IMR-90 (cell line): ENCODE measurements around the gene PCP4. TPM values are rescaled to one million over a fixed set of nuclear protein-coding genes. Genes with fewer than 3 reads are reported as not detected.

Source experiments
- ATAC-seq: fragments of 200-7000 bp; cut with Tn5 transposase; 2 replicates; pipeline ENCODE4 v1.9.1; 2020; ENCODE audit warnings: low read depth, mild to moderate bottlenecking, moderate library complexity
- BruUV-seq: library from RNA; stranded (reverse); fragments of 400-500 nt; replicated peaks from 2 replicates; lab custom pipeline; 2021; lab: Mats Ljungman, UMichigan
- CTCF ChIA-PET: fragments of 300-600 bp; formaldehyde crosslinking; extraction: SDS; loops from one replicate; lab custom pipeline; 2021; ENCODE audit warnings: antibody characterized with exemption; lab: Yijun Ruan, JAX
- POLR2A ChIA-PET: fragments of 300-600 bp; sonication (Branson Sonifier 250); formaldehyde crosslinking; loops from one replicate; lab custom pipeline; 2022; ENCODE audit warnings: antibody characterized with exemption; ENCODE audit not compliant: unreplicated experiment; lab: Charles Lee
- DNase-seq: peaks from one replicate; pipeline ENCODE4 v3.0.0; 2013
- H2AFZ ChIP-seq: replicated peaks from 2 replicates; pipeline ENCODE3; 2013; ENCODE audit warnings: low read length, mild to moderate bottlenecking; ENCODE audit not compliant: poor library complexity
- H2AK5ac ChIP-seq: 2 replicates; pipeline ENCODE4 v1.6.1; 2013; ENCODE audit warnings: low read depth, low read length, inconsistent platforms
- H2AK9ac ChIP-seq: replicated peaks from 2 replicates; pipeline ENCODE3; 2013; ENCODE audit warnings: mild to moderate bottlenecking, low read depth, low read length, moderate library complexity; ENCODE audit not compliant: poor library complexity
- H2BK120ac ChIP-seq: 2 replicates; pipeline ENCODE4 v1.6.1; 2013; ENCODE audit warnings: low read depth, low read length, inconsistent platforms
- H2BK15ac ChIP-seq: 3 replicates; pipeline ENCODE4 v1.6.1; 2013; ENCODE audit warnings: low read depth, low read length, inconsistent platforms
- H2BK20ac ChIP-seq: 2 replicates; pipeline ENCODE4 v1.6.1; 2013; ENCODE audit warnings: low read depth, mild to moderate bottlenecking, inconsistent platforms, low read length, moderate library complexity
- H2BK5ac ChIP-seq: 2 replicates; pipeline ENCODE4 v1.6.1; 2013; ENCODE audit warnings: mild to moderate bottlenecking, low read depth, low read length, inconsistent platforms; ENCODE audit not compliant: poor library complexity, severe bottlenecking
- H3K14ac ChIP-seq: replicated peaks from 2 replicates; pipeline ENCODE4 v1.6.1; 2013; ENCODE audit warnings: low read depth, low read length, inconsistent platforms
- H3K18ac ChIP-seq: 2 replicates; pipeline ENCODE4 v1.6.1; 2013; ENCODE audit warnings: low read depth, low read length, control low read depth
- H3K23ac ChIP-seq: 2 replicates; pipeline ENCODE4 v1.6.1; 2013; ENCODE audit warnings: low read depth, low read length, inconsistent platforms
- H3K27ac ChIP-seq: 2 replicates; pipeline ENCODE4 v1.5.1; 2013; ENCODE audit warnings: mild to moderate bottlenecking, control low read depth, low read length; ENCODE audit not compliant: insufficient read depth
- H3K27me3 ChIP-seq: 2 replicates; pipeline ENCODE4 v1.6.1; 2013; ENCODE audit warnings: low read length; ENCODE audit not compliant: control insufficient read depth, insufficient read depth
- H3K36me3 ChIP-seq: 2 replicates; pipeline ENCODE4 v1.6.1; 2013; ENCODE audit warnings: low read length, mixed read lengths; ENCODE audit not compliant: control insufficient read depth, insufficient read depth
- H3K4ac ChIP-seq: 2 replicates; pipeline ENCODE4 v1.6.1; 2013; ENCODE audit warnings: low read depth, low read length, inconsistent platforms
- H3K4me1 ChIP-seq: 2 replicates; pipeline ENCODE4 v1.6.1; 2013; ENCODE audit warnings: low read length, mixed read lengths; ENCODE audit not compliant: control insufficient read depth, insufficient read depth
- H3K4me2 ChIP-seq: 2 replicates; pipeline ENCODE4 v1.6.1; 2013; ENCODE audit warnings: low read depth, mild to moderate bottlenecking, control low read depth, low read length, moderate library complexity
- H3K4me3 ChIP-seq: 2 replicates; pipeline ENCODE4 v1.5.1; 2013; ENCODE audit warnings: low read depth, mild to moderate bottlenecking, control low read depth, low read length, moderate library complexity; ENCODE audit not compliant: insufficient read depth
- H3K56ac ChIP-seq: 2 replicates; pipeline ENCODE4 v1.6.1; 2013; ENCODE audit warnings: low read length, inconsistent platforms; ENCODE audit not compliant: insufficient read depth; ENCODE audit errors: extremely low read depth
- H3K79me1 ChIP-seq, 2 experiments: 2 replicates each; pipeline ENCODE4 v1.6.1; 2013; ENCODE audit warnings: low read length in 2 of 2, inconsistent platforms in 1 of 2, low read depth in 1 of 2
- H3K9ac ChIP-seq: 2 replicates; pipeline ENCODE4 v1.6.1; 2013; ENCODE audit warnings: low read depth, low read length, control low read depth
- H3K9me1 ChIP-seq: 2 replicates; pipeline ENCODE4 v1.6.1; 2013; ENCODE audit warnings: low read length, inconsistent platforms; ENCODE audit not compliant: insufficient read depth
- H3K9me3 ChIP-seq: 2 replicates; pipeline ENCODE4 v1.6.1; 2013; ENCODE audit warnings: low read length; ENCODE audit not compliant: control insufficient read depth, insufficient read depth
- H4K20me1 ChIP-seq: 2 replicates; pipeline ENCODE4 v1.6.1; 2013; ENCODE audit warnings: low read length, inconsistent platforms; ENCODE audit not compliant: insufficient read depth
- H4K5ac ChIP-seq: 2 replicates; pipeline ENCODE4 v1.6.1; 2013; ENCODE audit warnings: mild to moderate bottlenecking, low read depth, low read length, control low read depth
- H4K8ac ChIP-seq, 2 experiments: 2 replicates each; pipeline ENCODE4 v1.6.1; 2013; ENCODE audit warnings: low read depth in 2 of 2, low read length in 2 of 2, control low read depth in 1 of 2, inconsistent platforms in 1 of 2
- H4K91ac ChIP-seq: 2 replicates; pipeline ENCODE4 v1.6.1; 2013; ENCODE audit warnings: low read depth, low read length, inconsistent platforms; ENCODE audit not compliant: insufficient read depth
- BHLHE40 ChIP-seq: fragments of 150-350 bp; IDR thresholded peaks from 2 replicates; pipeline ENCODE4 v1.6.1; 2016; ENCODE audit warnings: mild to moderate bottlenecking, low read depth, low read length
- CEBPB ChIP-seq: IDR thresholded peaks from 2 replicates; pipeline ENCODE4 v1.6.1; 2012; ENCODE audit warnings: low read depth, low read length, improper control_type of control experiment
- CHD1 ChIP-seq: IDR thresholded peaks from 2 replicates; pipeline ENCODE4 v1.6.1; 2012; ENCODE audit warnings: low read depth, low read length, improper control_type of control experiment
- FOS ChIP-seq: fragments of 150-350 bp; IDR thresholded peaks from 2 replicates; pipeline ENCODE4 v1.6.1; 2016; ENCODE audit warnings: low read depth, low read length
- MAFK ChIP-seq: IDR thresholded peaks from 2 replicates; pipeline ENCODE4 v1.6.1; 2012; ENCODE audit warnings: low read depth, low read length, improper control_type of control experiment
- MAZ ChIP-seq: IDR thresholded peaks from 2 replicates; pipeline ENCODE4 v1.6.1; 2012; ENCODE audit warnings: low read depth, mild to moderate bottlenecking, low read length, improper control_type of control experiment, moderate library complexity, borderline replicate concordance
- MXI1 ChIP-seq: IDR thresholded peaks from 2 replicates; pipeline ENCODE4 v1.6.1; 2012; ENCODE audit warnings: low read depth, mild to moderate bottlenecking, low read length, moderate library complexity, borderline replicate concordance
- NFE2L2 ChIP-seq: fragments of 150-350 bp; IDR thresholded peaks from 2 replicates; pipeline ENCODE4 v1.6.1; 2016; ENCODE audit warnings: low read depth, mild to moderate bottlenecking, low read length
- POLR2A ChIP-seq: IDR thresholded peaks from 2 replicates; pipeline ENCODE4 v1.6.1; 2012; ENCODE audit warnings: mild to moderate bottlenecking, low read depth, low read length
- RAD21 ChIP-seq: IDR thresholded peaks from 2 replicates; pipeline ENCODE4 v1.6.1; 2012; ENCODE audit warnings: low read length, improper control_type of control experiment
- RCOR1 ChIP-seq: IDR thresholded peaks from 2 replicates; pipeline ENCODE4 v1.6.1; 2012; ENCODE audit warnings: mild to moderate bottlenecking, low read length, improper control_type of control experiment; ENCODE audit not compliant: insufficient replicate concordance
- RFX5 ChIP-seq: IDR thresholded peaks from 2 replicates; pipeline ENCODE4 v1.8.0; 2012; ENCODE audit warnings: low read depth, mild to moderate bottlenecking, low read length, moderate library complexity
- SMC3 ChIP-seq: fragments of 150-350 bp; IDR thresholded peaks from 2 replicates; pipeline ENCODE4 v1.6.1; 2016; ENCODE audit warnings: low read depth, mild to moderate bottlenecking, antibody characterized with exemption, low read length, moderate library complexity
- USF2 ChIP-seq: fragments of 150-350 bp; IDR thresholded peaks from 2 replicates; pipeline ENCODE4 v1.6.1; 2017; ENCODE audit warnings: mild to moderate bottlenecking, antibody characterized with exemption, low read length, low read depth
- WGBS, 2 experiments: methylation state at CpG; one replicate each; pipeline versions ENCODE4 v1.1.5 to v1.1.7; 2013; ENCODE audit warnings: missing lambda C conversion rate in 2 of 2; ENCODE audit not compliant: insufficient read length in 1 of 2; ENCODE audit errors: extremely low coverage in 2 of 2; 5-methylcytosine and 5-hydroxymethylcytosine counted together
- dilution Hi-C: fragments of 300-500 bp; cut with HindIII; formaldehyde crosslinking; loops from one replicate; pipeline ENCODE4 v1.14.3; 2018; ENCODE audit warnings: low sequenced_read_pairs; ENCODE audit not compliant: unreplicated experiment
- in situ Hi-C: fragments of 300-500 bp; cut with MboI; formaldehyde crosslinking; loops from 3 replicates; pipeline ENCODE4 v1.14.3; 2019; ENCODE audit warnings: low sequenced_read_pairs, inconsistent platforms, mixed read lengths
- intact Hi-C: fragments of 100-400 bp; cut with micrococcal nuclease; formaldehyde crosslinking; loops from 2 replicates; pipeline ENCODE4 v1.10.0; 2022
- polyA plus RNA-seq, 3 experiments: library from polyadenylated mRNA; depleted of rRNA; stranded (reverse); fragments of >200 nt; gene quantifications; 2 replicates each; pipeline ENCODE4 v1.2.3, GENCODE V29; 2012; ENCODE audit warnings: low replicate concordance in 1 of 3
- total RNA-seq: library from RNA; depleted of rRNA; stranded (reverse); fragments of >200 nt; gene quantifications from 2 replicates; pipeline ENCODE4 v1.2.3, GENCODE V29; 2012
- TF ChIP-seq, protein P1 (sequence below): fragments of 150-350 bp; IDR thresholded peaks from 2 replicates; pipeline ENCODE4 v1.6.1; 2016; ENCODE audit warnings: low read depth, mild to moderate bottlenecking, low read length, moderate library complexity, borderline replicate concordance
- TF ChIP-seq, protein P2 (sequence below): conservative IDR thresholded peaks from 2 replicates; pipeline ENCODE4 v1.5.1; 2012; ENCODE audit warnings: mild to moderate bottlenecking, low read depth, low read length, improper control_type of control experiment

PCP4 gene
- total and polyA plus RNA-seq, 2 of the 4 experiments (the other 2 are of a cell fraction) = not detected

- no peak for TF ChIP-seq RCOR1
- TF ChIP-seq POLR2A = no peak
- no peak for TF ChIP-seq CEBPB
- no peak for TF ChIP-seq CHD1
- no peak for TF ChIP-seq FOS
- TF ChIP-seq BHLHE40 = no peak
- no peak for TF ChIP-seq RFX5
- no peak for TF ChIP-seq RAD21
- no peak for TF ChIP-seq SMC3
- no peak for TF ChIP-seq NFE2L2
- TF ChIP-seq, protein P1, sequence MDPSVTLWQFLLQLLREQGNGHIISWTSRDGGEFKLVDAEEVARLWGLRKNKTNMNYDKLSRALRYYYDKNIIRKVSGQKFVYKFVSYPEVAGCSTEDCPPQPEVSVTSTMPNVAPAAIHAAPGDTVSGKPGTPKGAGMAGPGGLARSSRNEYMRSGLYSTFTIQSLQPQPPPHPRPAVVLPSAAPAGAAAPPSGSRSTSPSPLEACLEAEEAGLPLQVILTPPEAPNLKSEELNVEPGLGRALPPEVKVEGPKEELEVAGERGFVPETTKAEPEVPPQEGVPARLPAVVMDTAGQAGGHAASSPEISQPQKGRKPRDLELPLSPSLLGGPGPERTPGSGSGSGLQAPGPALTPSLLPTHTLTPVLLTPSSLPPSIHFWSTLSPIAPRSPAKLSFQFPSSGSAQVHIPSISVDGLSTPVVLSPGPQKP = no peak
- TF ChIP-seq MAFK = no peak
- no peak for TF ChIP-seq MAZ
- TF ChIP-seq USF2 = no peak
- TF ChIP-seq, protein P2, sequence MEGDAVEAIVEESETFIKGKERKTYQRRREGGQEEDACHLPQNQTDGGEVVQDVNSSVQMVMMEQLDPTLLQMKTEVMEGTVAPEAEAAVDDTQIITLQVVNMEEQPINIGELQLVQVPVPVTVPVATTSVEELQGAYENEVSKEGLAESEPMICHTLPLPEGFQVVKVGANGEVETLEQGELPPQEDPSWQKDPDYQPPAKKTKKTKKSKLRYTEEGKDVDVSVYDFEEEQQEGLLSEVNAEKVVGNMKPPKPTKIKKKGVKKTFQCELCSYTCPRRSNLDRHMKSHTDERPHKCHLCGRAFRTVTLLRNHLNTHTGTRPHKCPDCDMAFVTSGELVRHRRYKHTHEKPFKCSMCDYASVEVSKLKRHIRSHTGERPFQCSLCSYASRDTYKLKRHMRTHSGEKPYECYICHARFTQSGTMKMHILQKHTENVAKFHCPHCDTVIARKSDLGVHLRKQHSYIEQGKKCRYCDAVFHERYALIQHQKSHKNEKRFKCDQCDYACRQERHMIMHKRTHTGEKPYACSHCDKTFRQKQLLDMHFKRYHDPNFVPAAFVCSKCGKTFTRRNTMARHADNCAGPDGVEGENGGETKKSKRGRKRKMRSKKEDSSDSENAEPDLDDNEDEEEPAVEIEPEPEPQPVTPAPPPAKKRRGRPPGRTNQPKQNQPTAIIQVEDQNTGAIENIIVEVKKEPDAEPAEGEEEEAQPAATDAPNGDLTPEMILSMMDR = no peak
- no peak for TF ChIP-seq MXI1
- H3K27ac ChIP-seq = no peak overlapping the region
- H3K14ac ChIP-seq = no peak overlapping the region
- no peak overlapping the region for H2AFZ ChIP-seq
- H3K18ac ChIP-seq = no peak overlapping the region
- H3K9ac ChIP-seq = no peak overlapping the region
- H2BK120ac ChIP-seq = no peak overlapping the region
- no peak overlapping the region for H3K23ac ChIP-seq
- no peaks in the 10 kb centered on the region for H3K27me3 ChIP-seq
- no peak overlapping the region for H3K4me3 ChIP-seq
- in situ Hi-C loops = no loop called here
- no peak overlapping the region for H2BK15ac ChIP-seq
- BruUV-seq = no TSS peak
- POLR2A ChIA-PET = no interaction called here
- no peaks in the 10 kb centered on the region for H3K4me1 ChIP-seq
- intact Hi-C loops = no loop called here
- H3K4ac ChIP-seq = no peak overlapping the region
- no peak overlapping the region for H2AK5ac ChIP-seq
- H3K9me1 ChIP-seq = no peaks in the 10 kb centered on the region
- H3K56ac ChIP-seq = no peak overlapping the region
- H2BK20ac ChIP-seq = no peak overlapping the region
- dilution Hi-C loops = no loop called here
- H3K9me3 ChIP-seq = peaks cover 28% of the 10 kb centered on the region
- H4K91ac ChIP-seq = no peak overlapping the region
- H3K36me3 ChIP-seq = no peaks in the 10 kb centered on the region
- DNase-seq = no peak
- H2AK9ac ChIP-seq = no peak overlapping the region
- CTCF ChIA-PET = no interaction called here
- H4K5ac ChIP-seq = no peak overlapping the region
- WGBS, 2 experiments = 80% methylated on average over 3 of the region's 17 CpGs; no CpG with 5 or more reads in 1 of the 2 experiments
- H3K4me2 ChIP-seq = no peak overlapping the region
- no peaks in the 10 kb centered on the region for H4K20me1 ChIP-seq
- no peaks in the 10 kb centered on the region for H3K79me1 ChIP-seq
- H4K8ac ChIP-seq = no peak overlapping the region
- H2BK5ac ChIP-seq = no peak overlapping the region
- ATAC-seq = no peak
These were observed 18.0 kb downstream of the PCP4 start for GRCh38 chr21:39885119-39885848.
